Omental fat pad (tissue), 4 donors: ENCODE measurements around the gene ZCCHC2. TPM values are rescaled to one million over a fixed set of nuclear protein-coding genes. Genes with fewer than 3 reads are reported as not detected.

ENCODE experiments used
- ATAC-seq: fragments of 150-250 bp; one replicate; pipeline ENCODE4 v1.9.1; 2016; ENCODE audit warnings: mild to moderate bottlenecking, moderate library complexity; ENCODE audit not compliant: low FRiP score
- DNase-seq: peaks from one replicate; pipeline ENCODE4 v3.0.0-alpha.2; 2019; ENCODE audit warnings: low spot score
- CTCF ChIP-seq, 3 donors: fragments of 450-650 bp; IDR thresholded peaks; one replicate each; pipeline ENCODE4 v1.5.1; 2016 to 2017; ENCODE audit warnings: antibody characterized with exemption in 3 of 3, mild to moderate bottlenecking in 3 of 3, moderate library complexity in 2 of 3
- total RNA-seq, 4 donors: library from RNA; depleted of rRNA; stranded (reverse); fragments of >200 nt; gene quantifications; one replicate each; pipeline ENCODE4 v1.1.0, GENCODE V29; 2016

The ZCCHC2 gene
- total RNA-seq, 4 donors from 2014 or later = 22.1 to 37.1 (median 30.7) TPM

- TF ChIP-seq CTCF (IDR thresholded peaks at IDR 0.05) = no peak
Observed at GRCh38 chr18:62525608-62526007, 2.8 kb downstream of the ZCCHC2 start.

GRCh38 chr18:62526098-62527025, 3.5 kb downstream of the ZCCHC2 start:
- no peak for TF ChIP-seq CTCF (IDR thresholded peaks at IDR 0.05)
- DNase-seq (peak; percentile 46), ATAC-seq (peak; percentile 46)

More at GRCh38 chr18:62525608-62526007, 2.8 kb downstream of the ZCCHC2 start:
- DNase-seq (no peak), ATAC-seq (no peak)

- no peak for TF ChIP-seq CTCF (IDR thresholded peaks at IDR 0.05)
- DNase-seq (no peak), ATAC-seq (no peak)
Observed at GRCh38 chr18:62529597-62529996, 6.8 kb downstream of the ZCCHC2 start.

- DNase-seq = no peak
- ATAC-seq = no peak
- no peak for TF ChIP-seq CTCF (IDR thresholded peaks at IDR 0.05)
Observed at GRCh38 chr18:62531078-62531477, 8.3 kb downstream of the ZCCHC2 start.

GRCh38 chr18:62531931-62532330, 9.1 kb downstream of the ZCCHC2 start:
- no peak for DNase-seq
- TF ChIP-seq CTCF (IDR thresholded peaks at IDR 0.05) = no peak
- ATAC-seq = no peak

GRCh38 chr18:62536005-62536404, 13.2 kb downstream of the ZCCHC2 start:
- TF ChIP-seq CTCF (IDR thresholded peaks at IDR 0.05) = no peak
- DNase-seq (no peak), ATAC-seq (no peak)
